ENCODE results near the gene EML4.
"Not testable (repeated sequence)": the region's sequence is repeated elsewhere in the genome, so short reads cannot be mapped to it uniquely, and the experiment has no call there.

EML4 gene

GRCh38 chr2:42331569-42332284 lies 162.6 kb downstream of the EML4 start:
- Histone ChIP-seq H3K9me3 (ENCODE audit: control insufficient read depth in 1 of 2, low read length in 2 of 2) (no peaks in the 10 kb centered on the region), H3K4me1 (ENCODE audit: control insufficient read depth in 1 of 2, insufficient read depth in 2 of 2, low read length in 2 of 2) (no peaks in the 10 kb centered on the region), H3K27me3 (ENCODE audit: low read depth, low read length) (no peaks in the 10 kb centered on the region), H3K4me3 (ENCODE audit: low read depth in 1 of 2, low read length in 2 of 2) (no peak overlapping the region), H3K27ac (ENCODE audit: low read length) (no peak overlapping the region), H3K36me3 (ENCODE audit: control insufficient read depth in 1 of 2, insufficient read depth in 2 of 2, low read length in 2 of 2) (peaks cover 40 to 58% of the 10 kb centered on the region in 2 donors)

GRCh38 chr2:42332575-42332974 lies 163.4 kb downstream of the EML4 start:
- Histone ChIP-seq H3K27ac (ENCODE audit: low read length) (no peak overlapping the region), H3K9me3 (ENCODE audit: control insufficient read depth in 1 of 2, low read length in 2 of 2) (no peaks in the 10 kb centered on the region), H3K27me3 (ENCODE audit: low read depth, low read length) (no peaks in the 10 kb centered on the region), H3K4me3 (ENCODE audit: low read depth in 1 of 2, low read length in 2 of 2) (no peak overlapping the region), H3K4me1 (ENCODE audit: control insufficient read depth in 1 of 2, insufficient read depth in 2 of 2, low read length in 2 of 2) (no peaks in the 10 kb centered on the region), H3K36me3 (ENCODE audit: control insufficient read depth in 1 of 2, insufficient read depth in 2 of 2, low read length in 2 of 2) (peaks cover 40 to 55% of the 10 kb centered on the region in 2 donors)

GRCh38 chr2:42333579-42333978 lies 164.4 kb downstream of the EML4 start:
- H3K4me1 ChIP-seq (ENCODE audit: control insufficient read depth in 1 of 2, insufficient read depth in 2 of 2, low read length in 2 of 2), result no peaks in the 10 kb centered on the region
- H3K27ac ChIP-seq (ENCODE audit: low read length), result no peak overlapping the region
- H3K36me3 ChIP-seq (ENCODE audit: control insufficient read depth in 1 of 2, insufficient read depth in 2 of 2, low read length in 2 of 2), result peaks cover 41 to 64% of the 10 kb centered on the region in 2 donors
- no peaks in the 10 kb centered on the region for H3K27me3 ChIP-seq (ENCODE audit: low read depth, low read length)
- no peaks in the 10 kb centered on the region for H3K9me3 ChIP-seq (ENCODE audit: control insufficient read depth in 1 of 2, low read length in 2 of 2)
- H3K4me3 ChIP-seq (ENCODE audit: low read depth in 1 of 2, low read length in 2 of 2), result no peak overlapping the region

- no peak overlapping the region for H3K4me3 ChIP-seq (ENCODE audit: low read depth in 1 of 2, low read length in 2 of 2)
- H3K27ac ChIP-seq (ENCODE audit: low read length), result no peak overlapping the region
- H3K9me3 ChIP-seq (ENCODE audit: control insufficient read depth in 1 of 2, low read length in 2 of 2), result no peaks in the 10 kb centered on the region
- peaks cover 39 to 63% of the 10 kb centered on the region in 2 donors for H3K36me3 ChIP-seq (ENCODE audit: control insufficient read depth in 1 of 2, insufficient read depth in 2 of 2, low read length in 2 of 2)
- H3K27me3 ChIP-seq (ENCODE audit: low read depth, low read length), result no peaks in the 10 kb centered on the region
- H3K4me1 ChIP-seq (ENCODE audit: control insufficient read depth in 1 of 2, insufficient read depth in 2 of 2, low read length in 2 of 2), result no peaks in the 10 kb centered on the region
Measured at GRCh38 chr2:42334220-42334619, 165.1 kb downstream of the EML4 start.

- H3K4me3 ChIP-seq (ENCODE audit: low read depth in 1 of 2, low read length in 2 of 2); H3K27ac ChIP-seq (ENCODE audit: low read length); H3K27me3 ChIP-seq (ENCODE audit: low read depth, low read length); H3K4me1 ChIP-seq (ENCODE audit: control insufficient read depth in 1 of 2, insufficient read depth in 2 of 2, low read length in 2 of 2); H3K9me3 ChIP-seq (ENCODE audit: control insufficient read depth in 1 of 2, low read length in 2 of 2): not testable (repeated sequence)
- H3K36me3 ChIP-seq (ENCODE audit: control insufficient read depth in 1 of 2, insufficient read depth in 2 of 2, low read length in 2 of 2), result peaks cover 34 to 57% of the 10 kb centered on the region in 2 donors
Measured at GRCh38 chr2:42334865-42335264, 165.7 kb downstream of the EML4 start.

- no peaks in the 10 kb centered on the region for H3K4me1 ChIP-seq (ENCODE audit: control insufficient read depth in 1 of 2, insufficient read depth in 2 of 2, low read length in 2 of 2)
- H3K36me3 ChIP-seq (ENCODE audit: control insufficient read depth in 1 of 2, insufficient read depth in 2 of 2, low read length in 2 of 2), result peaks cover 31 to 51% of the 10 kb centered on the region in 2 donors
- H3K27ac ChIP-seq (ENCODE audit: low read length), result no peak overlapping the region
- H3K4me3 ChIP-seq (ENCODE audit: low read depth in 1 of 2, low read length in 2 of 2), result no peak overlapping the region
- no peaks in the 10 kb centered on the region for H3K27me3 ChIP-seq (ENCODE audit: low read depth, low read length)
- H3K9me3 ChIP-seq (ENCODE audit: control insufficient read depth in 1 of 2, low read length in 2 of 2), result no peaks in the 10 kb centered on the region
Measured at GRCh38 chr2:42335514-42336104, 166.5 kb downstream of the EML4 start.

- Histone ChIP-seq H3K9me3 (ENCODE audit: control insufficient read depth in 1 of 2, low read length in 2 of 2) (no peaks in the 10 kb centered on the region), H3K27ac (ENCODE audit: low read length) (no peak overlapping the region), H3K27me3 (ENCODE audit: low read depth, low read length) (no peaks in the 10 kb centered on the region), H3K4me1 (ENCODE audit: control insufficient read depth in 1 of 2, insufficient read depth in 2 of 2, low read length in 2 of 2) (no peaks in the 10 kb centered on the region), H3K36me3 (ENCODE audit: control insufficient read depth in 1 of 2, insufficient read depth in 2 of 2, low read length in 2 of 2) (peaks cover 30 to 48% of the 10 kb centered on the region in 2 donors), H3K4me3 (ENCODE audit: low read depth in 1 of 2, low read length in 2 of 2) (no peak overlapping the region)
Measured at GRCh38 chr2:42336361-42336965, 167.3 kb downstream of the EML4 start.

- Histone ChIP-seq H3K4me1 (ENCODE audit: control insufficient read depth in 1 of 2, insufficient read depth in 2 of 2, low read length in 2 of 2) (peaks cover 5 to 6% of the 10 kb centered on the region in 2 donors), H3K27me3 (ENCODE audit: low read depth, low read length) (no peaks in the 10 kb centered on the region), H3K36me3 (ENCODE audit: control insufficient read depth in 1 of 2, insufficient read depth in 2 of 2, low read length in 2 of 2) (peaks cover 22 to 39% of the 10 kb centered on the region in 2 donors), H3K4me3 (ENCODE audit: low read depth in 1 of 2, low read length in 2 of 2) (no peak overlapping the region), H3K27ac (ENCODE audit: low read length) (no peak overlapping the region), H3K9me3 (ENCODE audit: control insufficient read depth in 1 of 2, low read length in 2 of 2) (no peaks in the 10 kb centered on the region)
Measured at GRCh38 chr2:42337356-42337820, 168.2 kb downstream of the EML4 start.

- Histone ChIP-seq H3K27ac (ENCODE audit: low read length) (no peak overlapping the region), H3K27me3 (ENCODE audit: low read depth, low read length) (no peaks in the 10 kb centered on the region), H3K4me1 (ENCODE audit: control insufficient read depth in 1 of 2, insufficient read depth in 2 of 2, low read length in 2 of 2) (peaks cover 10 to 12% of the 10 kb centered on the region in 2 donors), H3K4me3 (ENCODE audit: low read depth in 1 of 2, low read length in 2 of 2) (no peak overlapping the region), H3K36me3 (ENCODE audit: control insufficient read depth in 1 of 2, insufficient read depth in 2 of 2, low read length in 2 of 2) (peaks cover 16 to 33% of the 10 kb centered on the region in 2 donors), H3K9me3 (ENCODE audit: control insufficient read depth in 1 of 2, low read length in 2 of 2) (no peaks in the 10 kb centered on the region)
Measured at GRCh38 chr2:42337846-42338566, 168.9 kb downstream of the EML4 start.

- no peaks in the 10 kb centered on the region for H3K9me3 ChIP-seq (ENCODE audit: control insufficient read depth in 1 of 2, low read length in 2 of 2)
- H3K27me3 ChIP-seq (ENCODE audit: low read depth, low read length), result no peaks in the 10 kb centered on the region
- H3K4me1 ChIP-seq (ENCODE audit: control insufficient read depth in 1 of 2, insufficient read depth in 2 of 2, low read length in 2 of 2), result peaks cover 10 to 12% of the 10 kb centered on the region in 2 donors
- no peak overlapping the region for H3K27ac ChIP-seq (ENCODE audit: low read length)
- no peak overlapping the region for H3K4me3 ChIP-seq (ENCODE audit: low read depth in 1 of 2, low read length in 2 of 2)
- peaks cover 9 to 28% of the 10 kb centered on the region in 2 donors for H3K36me3 ChIP-seq (ENCODE audit: control insufficient read depth in 1 of 2, insufficient read depth in 2 of 2, low read length in 2 of 2)
Measured at GRCh38 chr2:42338567-42339190, 169.5 kb downstream of the EML4 start.
